ENCODE data around the gene ETV3. TPM values are rescaled to one million over a fixed set of nuclear protein-coding genes. Genes with fewer than 3 reads are reported as not detected.

Gene ETV3
- total RNA-seq, 1 donor from 2014 or later, result 19.5 TPM

DNA sequence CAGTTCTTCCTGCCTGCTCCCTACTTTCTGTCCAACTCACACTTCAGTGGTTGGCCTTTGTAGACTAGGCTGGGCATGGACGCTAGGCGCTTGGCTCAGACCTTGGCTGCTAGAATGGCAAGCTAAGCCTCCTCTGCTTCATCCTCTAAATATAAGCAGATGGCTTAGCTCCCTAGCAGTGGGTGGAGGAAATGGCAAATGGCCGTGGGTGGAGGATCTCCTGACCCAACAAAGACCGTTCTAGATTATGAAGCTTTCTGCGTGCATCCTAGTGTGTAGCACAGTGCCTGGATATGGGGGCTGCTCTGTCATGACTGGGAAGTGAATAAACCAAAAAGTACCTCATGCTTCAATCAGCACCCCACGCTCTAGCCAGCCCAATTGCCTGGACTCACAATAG, 28.2 kb downstream of the ETV3 start:
- no peaks in the 10 kb centered on the region for H4K20me1 ChIP-seq (ENCODE audit: low read depth)
- no peaks in the 10 kb centered on the region for H3K9me3 ChIP-seq (ENCODE audit: low read depth)
- H3K9me3 Mint-ChIP-seq, result no peaks in the 10 kb centered on the region
- peaks cover 15% of the 10 kb centered on the region for H3F3A ChIP-seq (ENCODE audit: low read depth)
- TF ChIP-seq EZH2 (IDR thresholded peaks at IDR 0.05) (no peak), EZH2phosphoT487 (IDR thresholded peaks at IDR 0.05) (no peak)
- TF ChIP-seq, protein P1, sequence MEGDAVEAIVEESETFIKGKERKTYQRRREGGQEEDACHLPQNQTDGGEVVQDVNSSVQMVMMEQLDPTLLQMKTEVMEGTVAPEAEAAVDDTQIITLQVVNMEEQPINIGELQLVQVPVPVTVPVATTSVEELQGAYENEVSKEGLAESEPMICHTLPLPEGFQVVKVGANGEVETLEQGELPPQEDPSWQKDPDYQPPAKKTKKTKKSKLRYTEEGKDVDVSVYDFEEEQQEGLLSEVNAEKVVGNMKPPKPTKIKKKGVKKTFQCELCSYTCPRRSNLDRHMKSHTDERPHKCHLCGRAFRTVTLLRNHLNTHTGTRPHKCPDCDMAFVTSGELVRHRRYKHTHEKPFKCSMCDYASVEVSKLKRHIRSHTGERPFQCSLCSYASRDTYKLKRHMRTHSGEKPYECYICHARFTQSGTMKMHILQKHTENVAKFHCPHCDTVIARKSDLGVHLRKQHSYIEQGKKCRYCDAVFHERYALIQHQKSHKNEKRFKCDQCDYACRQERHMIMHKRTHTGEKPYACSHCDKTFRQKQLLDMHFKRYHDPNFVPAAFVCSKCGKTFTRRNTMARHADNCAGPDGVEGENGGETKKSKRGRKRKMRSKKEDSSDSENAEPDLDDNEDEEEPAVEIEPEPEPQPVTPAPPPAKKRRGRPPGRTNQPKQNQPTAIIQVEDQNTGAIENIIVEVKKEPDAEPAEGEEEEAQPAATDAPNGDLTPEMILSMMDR (IDR thresholded peaks at IDR 0.05), result no peak
- peaks cover 30% of the 10 kb centered on the region for H3K4me1 ChIP-seq
- peaks cover 39% of the 10 kb centered on the region for H3K4me1 Mint-ChIP-seq
- peaks cover 30% of the 10 kb centered on the region for H3K27me3 Mint-ChIP-seq (ENCODE audit: insufficient read depth, low read depth)
- H3K27ac Mint-ChIP-seq, result no peak overlapping the region
- H3K36me3 ChIP-seq, result no peaks in the 10 kb centered on the region
- H3K79me2 ChIP-seq (ENCODE audit: low read depth), result no peaks in the 10 kb centered on the region
- no peak overlapping the region for H3K4me2 ChIP-seq
- no peak overlapping the region for H2AFZ ChIP-seq (replicated peaks)
- H3K9ac ChIP-seq, result no peak overlapping the region
- H3K4me3 ChIP-seq, result no peak overlapping the region
- no peak overlapping the region for H3K27ac ChIP-seq
- peaks cover 64% of the 10 kb centered on the region for H3K27me3 ChIP-seq
- H3K4me3 Mint-ChIP-seq, result no peak overlapping the region
- no peaks in the 10 kb centered on the region for H3K36me3 Mint-ChIP-seq
- no peak for DNase-seq (ENCODE audit: low spot score)

DNA sequence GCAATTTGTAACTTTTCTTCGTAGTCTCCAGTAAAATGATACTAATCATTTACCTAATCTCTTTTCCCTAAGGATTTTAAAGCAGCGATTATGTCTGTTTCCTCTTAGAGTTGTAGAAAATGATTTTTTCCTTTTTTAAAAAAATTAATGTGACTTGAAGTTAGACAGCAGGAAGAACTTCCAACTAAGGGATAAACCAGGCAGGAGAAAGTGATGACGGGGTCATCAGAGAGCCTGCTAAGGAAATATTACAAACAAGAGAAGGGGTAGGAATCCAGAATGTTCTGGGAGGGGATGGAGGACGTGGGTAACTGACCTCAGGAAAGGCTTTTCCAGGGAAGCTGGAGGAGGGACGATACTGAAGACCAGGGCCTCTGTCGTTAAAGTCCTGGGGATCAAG, 29.7 kb downstream of the ETV3 start:
- Mint-ChIP-seq H3K4me3 (no peak overlapping the region), H3K27me3 (ENCODE audit: insufficient read depth, low read depth) (peaks cover 29% of the 10 kb centered on the region), H3K27ac (no peak overlapping the region), H3K36me3 (no peaks in the 10 kb centered on the region), H3K9me3 (no peaks in the 10 kb centered on the region), H3K4me1 (peaks cover 45% of the 10 kb centered on the region)
- no peak for DNase-seq (ENCODE audit: low spot score)
- Histone ChIP-seq H3K27me3 (peaks cover 77% of the 10 kb centered on the region), H3F3A (ENCODE audit: low read depth) (peaks cover 9% of the 10 kb centered on the region), H3K9ac (no peak overlapping the region), H3K27ac (no peak overlapping the region), H3K4me2 (no peak overlapping the region), H4K20me1 (ENCODE audit: low read depth) (no peaks in the 10 kb centered on the region), H3K4me1 (peaks cover 32% of the 10 kb centered on the region), H2AFZ (replicated peaks) (no peak overlapping the region), H3K79me2 (ENCODE audit: low read depth) (no peaks in the 10 kb centered on the region), H3K36me3 (no peaks in the 10 kb centered on the region), H3K4me3 (no peak overlapping the region), H3K9me3 (ENCODE audit: low read depth) (no peaks in the 10 kb centered on the region)
- TF ChIP-seq EZH2phosphoT487 (IDR thresholded peaks at IDR 0.05) (no peak), EZH2 (IDR thresholded peaks at IDR 0.05) (no peak)
- TF ChIP-seq, protein P1 (IDR thresholded peaks at IDR 0.05), result no peak

DNA sequence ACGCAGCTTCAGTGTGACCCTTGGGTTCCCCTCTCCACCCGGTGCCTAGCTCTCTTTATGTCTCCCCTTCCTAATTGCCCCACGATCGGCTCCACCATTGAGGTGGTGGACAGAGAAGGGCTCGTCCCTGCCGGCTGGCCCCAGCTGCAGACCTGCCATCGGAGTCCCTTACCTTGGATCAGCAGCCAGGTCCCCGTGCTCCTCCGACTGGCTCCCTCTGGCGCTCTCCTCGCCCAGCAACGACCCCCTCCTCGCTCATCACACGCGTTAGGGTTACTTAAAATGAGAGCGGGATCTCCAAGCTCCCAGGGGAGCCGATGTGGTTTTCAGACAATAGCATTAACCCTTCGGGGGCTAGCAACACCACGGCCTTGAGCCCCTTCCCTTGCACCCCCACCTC, 30.5 kb downstream of the ETV3 start:
- H3K4me3 ChIP-seq, result no peak overlapping the region
- H3K4me2 ChIP-seq, result no peak overlapping the region
- Mint-ChIP-seq H3K4me3 (no peak overlapping the region), H3K27me3 (ENCODE audit: insufficient read depth, low read depth) (peaks cover 32% of the 10 kb centered on the region), H3K9me3 (no peaks in the 10 kb centered on the region), H3K27ac (no peak overlapping the region), H3K4me1 (peaks cover 41% of the 10 kb centered on the region), H3K36me3 (no peaks in the 10 kb centered on the region)
- DNase-seq (ENCODE audit: low spot score), result no peak
- H3K27ac ChIP-seq, result no peak overlapping the region
- H3K4me1 ChIP-seq, result peaks cover 25% of the 10 kb centered on the region
- H3K9me3 ChIP-seq (ENCODE audit: low read depth), result no peaks in the 10 kb centered on the region
- H3K79me2 ChIP-seq (ENCODE audit: low read depth), result no peaks in the 10 kb centered on the region
- peak overlapping the region; percentile 14 for H2AFZ ChIP-seq (replicated peaks)
- peaks cover 81% of the 10 kb centered on the region for H3K27me3 ChIP-seq
- no peaks in the 10 kb centered on the region for H4K20me1 ChIP-seq (ENCODE audit: low read depth)
- H3K36me3 ChIP-seq, result no peaks in the 10 kb centered on the region
- no peak overlapping the region for H3K9ac ChIP-seq
- TF ChIP-seq EZH2 (IDR thresholded peaks at IDR 0.05) (no peak), EZH2phosphoT487 (IDR thresholded peaks at IDR 0.05) (no peak)
- TF ChIP-seq, protein P1 (IDR thresholded peaks at IDR 0.05), result no peak
- H3F3A ChIP-seq (ENCODE audit: low read depth), result peaks cover 6% of the 10 kb centered on the region
